B cell (primary cell): ENCODE measurements around the gene DSCAML1. TPM values are rescaled to one million over a fixed set of nuclear protein-coding genes. Genes with fewer than 3 reads are reported as not detected.

Source experiments
- ATAC-seq: fragments of 200-7000 bp; cut with Tn5 transposase; one replicate; pipeline ENCODE4 v1.10.0; 2021; ENCODE audit warnings: low read depth, mild to moderate bottlenecking, moderate number of reproducible peaks, moderate library complexity
- CTCF ChIA-PET: fragments of 350-600 bp; sonication (Branson Sonifier 250); formaldehyde crosslinking; loops from one replicate; lab custom pipeline; 2021; ENCODE audit warnings: antibody characterized with exemption, inconsistent platforms; lab: Charles Lee
- POLR2A ChIA-PET: fragments of 350-600 bp; sonication (Branson Sonifier 250); formaldehyde crosslinking; loops from one replicate; lab custom pipeline; 2021; ENCODE audit warnings: antibody characterized with exemption; lab: Charles Lee
- DNase-seq: peaks from one replicate; pipeline ENCODE4 v3.0.0; 2013
- H2AFZ ChIP-seq: 2 replicates; pipeline ENCODE4 v1.6.1; 2012; ENCODE audit warnings: mild to moderate bottlenecking, low read depth, low read length; ENCODE audit not compliant: insufficient read depth, poor library complexity, severe bottlenecking
- H3K27ac ChIP-seq, 2 donors: 1 replicate in 1 of 2; 2 replicates in 1 of 2; pipeline ENCODE4 v1.5.1; 2012 to 2013; ENCODE audit warnings: low read length in 2 of 2, mild to moderate bottlenecking in 2 of 2, moderate library complexity in 1 of 2
- H3K27me3 ChIP-seq, 4 experiments: fragments of 200-600 bp in 1 of 4; sonication (generic) in 1 of 4; replicated peaks in 1 of 4; 1 replicate in 2 of 4; 2 replicates in 2 of 4; pipeline versions ENCODE4 v1.6.1 to v1.7.0; 2013 to 2016; ENCODE audit warnings: low read length in 3 of 4, mild to moderate bottlenecking in 2 of 4, mixed read lengths in 1 of 4, moderate library complexity in 1 of 4; ENCODE audit not compliant: insufficient read depth in 4 of 4, control insufficient read depth in 3 of 4; ENCODE audit errors: control extremely low read depth in 1 of 4
- H3K36me3 ChIP-seq, 2 experiments: replicated peaks in 1 of 2; 1 replicate in 1 of 2; 2 replicates in 1 of 2; pipeline versions ENCODE4 v1.6.1 to v1.7.1; 2013; ENCODE audit warnings: low read length in 1 of 2; ENCODE audit not compliant: insufficient read depth in 2 of 2, control insufficient read depth in 1 of 2; ENCODE audit errors: control extremely low read depth in 1 of 2, extremely low read depth in 1 of 2
- H3K4me1 ChIP-seq, 2 donors: fragments of 200-600 bp in 1 of 2; sonication (generic) in 1 of 2; 1 replicate in 1 of 2; 2 replicates in 1 of 2; pipeline versions ENCODE4 v1.5.1 to v1.6.1; 2013 to 2017; ENCODE audit warnings: low read length in 2 of 2; ENCODE audit not compliant: control insufficient read depth in 2 of 2, insufficient read depth in 2 of 2
- H3K4me2 ChIP-seq: replicated peaks from 2 replicates; pipeline ENCODE3; 2012; ENCODE audit warnings: mild to moderate bottlenecking, low read depth, low read length; ENCODE audit not compliant: poor library complexity, severe bottlenecking
- H3K4me3 ChIP-seq, 5 experiments: fragments of 200-600 bp in 1 of 5; sonication (generic) in 1 of 5; 1 replicate in 3 of 5; 2 replicates in 2 of 5; pipeline versions ENCODE4 v1.5.1 to v1.7.0; 2011 to 2016; ENCODE audit warnings: low read length in 4 of 5, mild to moderate bottlenecking in 4 of 5, low read depth in 2 of 5, control low read depth in 1 of 5, moderate library complexity in 1 of 5; ENCODE audit not compliant: insufficient read depth in 1 of 5; ENCODE audit errors: control extremely low read depth in 1 of 5, extremely low read depth in 1 of 5
- H3K79me2 ChIP-seq: fragments of 200-600 bp; sonication (generic); one replicate; pipeline ENCODE4 v1.6.0; 2016; ENCODE audit warnings: low read length; ENCODE audit not compliant: control insufficient read depth, insufficient read depth
- H3K9ac ChIP-seq: fragments of 200-600 bp; sonication (generic); 2 replicates; pipeline ENCODE4 v1.6.1; 2017; ENCODE audit warnings: mild to moderate bottlenecking, low read length, moderate library complexity
- H3K9me3 ChIP-seq, 3 donors: one replicate each; pipeline versions ENCODE4 v1.6.1 to v1.7.1; 2013; ENCODE audit warnings: low read length in 2 of 3; ENCODE audit not compliant: control insufficient read depth in 2 of 3, insufficient read depth in 1 of 3; ENCODE audit errors: control extremely low read depth in 1 of 3
- H4K20me1 ChIP-seq: 2 replicates; pipeline ENCODE4 v1.6.0; 2012; ENCODE audit warnings: mild to moderate bottlenecking, low read length; ENCODE audit not compliant: insufficient read depth, control insufficient read depth, poor library complexity, severe bottlenecking
- H3K27ac Mint-ChIP-seq: one replicate; pipeline ENCODE4 v1.8.0; 2021; ENCODE audit warnings: mixed read lengths
- H3K27me3 Mint-ChIP-seq: one replicate; pipeline ENCODE4 v1.8.0; 2021; ENCODE audit warnings: mixed read lengths
- H3K4me1 Mint-ChIP-seq: one replicate; pipeline ENCODE4 v1.8.0; 2021; ENCODE audit warnings: mixed read lengths
- H3K4me3 Mint-ChIP-seq: one replicate; pipeline ENCODE4 v1.8.0; 2021; ENCODE audit warnings: mixed read lengths
- H3K9me3 Mint-ChIP-seq: one replicate; pipeline ENCODE4 v1.8.0; 2022; ENCODE audit warnings: mixed read lengths; ENCODE audit not compliant: insufficient read depth
- EZH2 ChIP-seq: IDR thresholded peaks from 2 replicates; pipeline ENCODE4 v1.6.1; 2012; ENCODE audit warnings: borderline replicate concordance, low read depth, mild to moderate bottlenecking, moderate library complexity, low read length; ENCODE audit not compliant: insufficient read depth, poor library complexity, severe bottlenecking
- WGBS: methylation state at CpG from one replicate; pipeline ENCODE4 v1.1.5; 2013; ENCODE audit warnings: missing lambda C conversion rate; ENCODE audit not compliant: insufficient coverage; 5-methylcytosine and 5-hydroxymethylcytosine counted together
- intact Hi-C: fragments of 100-400 bp; cut with micrococcal nuclease; formaldehyde crosslinking; loops from one replicate; pipeline ENCODE4 v1.10.0; 2022
- polyA plus RNA-seq: library from polyadenylated mRNA; depleted of rRNA; stranded (reverse); fragments of >200 nt; gene quantifications from 2 replicates; pipeline ENCODE4 v1.2.3, GENCODE V29; 2012
- total RNA-seq, 2 donors: library from RNA; stranded (reverse); fragments of 120-200 nt in 1 of 2; gene quantifications; 1 replicate in 1 of 2; 2 replicates in 1 of 2; pipeline versions ENCODE4 v1.2.3 to v1.2.4, GENCODE V29; 2013 to 2022
- TF ChIP-seq, protein P1 (sequence below): fragments of 200-600 bp; IDR thresholded peaks from one replicate; pipeline ENCODE4 v1.8.0; 2022; ENCODE audit warnings: antibody characterized with exemption, mild to moderate bottlenecking

The DSCAML1 gene
- total and polyA plus RNA-seq, 2 donors (not counting 1 experiment from before 2014, with no cell fraction given), result 1.2 to 6.2 TPM

DNA sequence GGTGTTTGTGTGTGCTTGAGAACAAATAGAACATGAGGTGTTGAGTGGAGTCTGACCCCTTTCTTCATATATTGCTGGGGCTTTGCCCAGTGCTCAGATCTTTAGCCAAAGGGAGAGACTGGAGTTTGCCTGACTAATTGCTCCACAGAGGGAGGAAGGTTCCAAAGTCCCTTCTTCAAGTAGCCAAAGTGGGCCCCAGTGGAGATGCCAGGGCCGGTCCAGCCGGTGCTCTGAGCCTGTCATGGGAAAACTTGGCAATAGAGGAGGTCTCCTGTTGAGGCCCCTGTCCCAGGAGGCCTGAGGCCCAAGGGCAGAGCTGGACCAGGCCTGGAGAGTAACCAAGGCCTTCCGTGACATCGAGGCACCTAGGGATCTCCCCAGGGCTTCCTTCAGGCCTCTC is 112.3 kb downstream of the DSCAML1 start:
- Histone ChIP-seq H3K36me3 (no peaks in the 10 kb centered on the region), H3K9me3 (no peaks in the 10 kb centered on the region), H2AFZ (no peak overlapping the region), H3K4me3 (no peak overlapping the region), H3K9ac (no peak overlapping the region), H3K4me2 (no peak overlapping the region), H4K20me1 (no peaks in the 10 kb centered on the region), H3K79me2 (no peaks in the 10 kb centered on the region), H3K27me3 (no peaks in the 10 kb centered on the region), H3K27ac (no peak overlapping the region), H3K4me1 (no peaks in the 10 kb centered on the region)
- Mint-ChIP-seq H3K27me3 (peaks cover 38% of the 10 kb centered on the region), H3K9me3 (no peaks in the 10 kb centered on the region), H3K27ac (no peak overlapping the region), H3K4me1 (no peaks in the 10 kb centered on the region), H3K4me3 (no peak overlapping the region)
- CTCF ChIA-PET, result no interaction called here
- WGBS, result 87% methylated on average over 4 of the region's 4 CpGs
- POLR2A ChIA-PET, result no interaction called here
- intact Hi-C loops, result no loop called here
- TF ChIP-seq, protein P1, sequence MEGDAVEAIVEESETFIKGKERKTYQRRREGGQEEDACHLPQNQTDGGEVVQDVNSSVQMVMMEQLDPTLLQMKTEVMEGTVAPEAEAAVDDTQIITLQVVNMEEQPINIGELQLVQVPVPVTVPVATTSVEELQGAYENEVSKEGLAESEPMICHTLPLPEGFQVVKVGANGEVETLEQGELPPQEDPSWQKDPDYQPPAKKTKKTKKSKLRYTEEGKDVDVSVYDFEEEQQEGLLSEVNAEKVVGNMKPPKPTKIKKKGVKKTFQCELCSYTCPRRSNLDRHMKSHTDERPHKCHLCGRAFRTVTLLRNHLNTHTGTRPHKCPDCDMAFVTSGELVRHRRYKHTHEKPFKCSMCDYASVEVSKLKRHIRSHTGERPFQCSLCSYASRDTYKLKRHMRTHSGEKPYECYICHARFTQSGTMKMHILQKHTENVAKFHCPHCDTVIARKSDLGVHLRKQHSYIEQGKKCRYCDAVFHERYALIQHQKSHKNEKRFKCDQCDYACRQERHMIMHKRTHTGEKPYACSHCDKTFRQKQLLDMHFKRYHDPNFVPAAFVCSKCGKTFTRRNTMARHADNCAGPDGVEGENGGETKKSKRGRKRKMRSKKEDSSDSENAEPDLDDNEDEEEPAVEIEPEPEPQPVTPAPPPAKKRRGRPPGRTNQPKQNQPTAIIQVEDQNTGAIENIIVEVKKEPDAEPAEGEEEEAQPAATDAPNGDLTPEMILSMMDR, result no peak
- no peak for TF ChIP-seq EZH2
- no peak for DNase-seq
- ATAC-seq, result no peak

GRCh38 chr11:117684111-117684510 is 112.9 kb downstream of the DSCAML1 start:
- ATAC-seq (no peak), DNase-seq (no peak)
- intact Hi-C loops, result no loop called here
- no peaks in the 10 kb centered on the region for H3K9me3 ChIP-seq
- no peaks in the 10 kb centered on the region for H3K4me1 Mint-ChIP-seq
- no peak overlapping the region for H2AFZ ChIP-seq
- ChIA-PET CTCF (no interaction called here), POLR2A (no interaction called here)
- no peak overlapping the region for H3K4me2 ChIP-seq
- H3K4me1 ChIP-seq, result no peaks in the 10 kb centered on the region
- no peak overlapping the region for H3K27ac Mint-ChIP-seq
- TF ChIP-seq, protein P1, result no peak
- TF ChIP-seq EZH2, result no peak
- no peaks in the 10 kb centered on the region for H4K20me1 ChIP-seq
- H3K9me3 Mint-ChIP-seq, result no peaks in the 10 kb centered on the region
- H3K27me3 Mint-ChIP-seq, result peaks cover 38% of the 10 kb centered on the region
- no peaks in the 10 kb centered on the region for H3K36me3 ChIP-seq
- no peak overlapping the region for H3K27ac ChIP-seq
- H3K4me3 Mint-ChIP-seq, result no peak overlapping the region
- no peak overlapping the region for H3K9ac ChIP-seq
- H3K27me3 ChIP-seq, result no peaks in the 10 kb centered on the region
- no peak overlapping the region for H3K4me3 ChIP-seq
- 80% methylated on average over 1 of the region's 3 CpGs for whole genome bisulfite sequencing
- H3K79me2 ChIP-seq, result no peaks in the 10 kb centered on the region
